ES-I3 (cell line): ENCODE results near the gene AUTS2.

Source experiments
- H3K36me3 ChIP-seq: 2 replicates; pipeline ENCODE4 v1.6.1; 2013; ENCODE audit warnings: mild to moderate bottlenecking, low read length, control low read depth, moderate library complexity; ENCODE audit not compliant: insufficient read depth
- H3K4me1 ChIP-seq: 2 replicates; pipeline ENCODE4 v1.6.1; 2013; ENCODE audit warnings: mild to moderate bottlenecking, control low read depth, low read length; ENCODE audit not compliant: insufficient read depth
- H3K9ac ChIP-seq: 2 replicates; pipeline ENCODE4 v1.6.1; 2013; ENCODE audit warnings: low read depth, mild to moderate bottlenecking, low read length, moderate library complexity
- H3K9me3 ChIP-seq: 2 replicates; pipeline ENCODE4 v1.6.1; 2013; ENCODE audit warnings: mild to moderate bottlenecking, low read length, moderate library complexity; ENCODE audit not compliant: control insufficient read depth, insufficient read depth

Gene AUTS2

GRCh38 chr7:70733090-70733489 is 1134.8 kb downstream of the AUTS2 start:
- H3K9me3 ChIP-seq, result no peaks in the 10 kb centered on the region
- peaks cover 37% of the 10 kb centered on the region for H3K4me1 ChIP-seq
- H3K36me3 ChIP-seq, result no peaks in the 10 kb centered on the region
- no peak overlapping the region for H3K9ac ChIP-seq

GRCh38 chr7:70734411-70734810 is 1136.1 kb downstream of the AUTS2 start:
- Histone ChIP-seq H3K4me1 (peaks cover 31% of the 10 kb centered on the region), H3K9me3 (no peaks in the 10 kb centered on the region), H3K9ac (no peak overlapping the region), H3K36me3 (no peaks in the 10 kb centered on the region)

- Histone ChIP-seq H3K36me3 (no peaks in the 10 kb centered on the region), H3K9ac (no peak overlapping the region), H3K4me1 (peaks cover 27% of the 10 kb centered on the region), H3K9me3 (no peaks in the 10 kb centered on the region)
These were observed 1137.0 kb downstream of the AUTS2 start for GRCh38 chr7:70735313-70735712.

- Histone ChIP-seq H3K9me3 (no peaks in the 10 kb centered on the region), H3K4me1 (peaks cover 27% of the 10 kb centered on the region), H3K36me3 (no peaks in the 10 kb centered on the region), H3K9ac (no peak overlapping the region)
These were observed 1138.6 kb downstream of the AUTS2 start for GRCh38 chr7:70736715-70737460.

- H3K9ac ChIP-seq, result no peak overlapping the region
- no peaks in the 10 kb centered on the region for H3K36me3 ChIP-seq
- peaks cover 27% of the 10 kb centered on the region for H3K4me1 ChIP-seq
- no peaks in the 10 kb centered on the region for H3K9me3 ChIP-seq
These were observed 1140.0 kb downstream of the AUTS2 start for GRCh38 chr7:70738151-70738885.

- Histone ChIP-seq H3K9ac (no peak overlapping the region), H3K36me3 (no peaks in the 10 kb centered on the region), H3K9me3 (no peaks in the 10 kb centered on the region), H3K4me1 (peaks cover 25% of the 10 kb centered on the region)
These were observed 1141.5 kb downstream of the AUTS2 start for GRCh38 chr7:70739646-70740210.

GRCh38 chr7:70741666-70742065 is 1143.4 kb downstream of the AUTS2 start:
- Histone ChIP-seq H3K4me1 (peaks cover 15% of the 10 kb centered on the region), H3K36me3 (no peaks in the 10 kb centered on the region), H3K9ac (no peak overlapping the region), H3K9me3 (no peaks in the 10 kb centered on the region)

- Histone ChIP-seq H3K9ac (no peak overlapping the region), H3K9me3 (no peaks in the 10 kb centered on the region), H3K36me3 (no peaks in the 10 kb centered on the region), H3K4me1 (no peaks in the 10 kb centered on the region)
These were observed 1145.5 kb downstream of the AUTS2 start for GRCh38 chr7:70743531-70744325.

GRCh38 chr7:70744492-70744891 is 1146.2 kb downstream of the AUTS2 start:
- H3K36me3 ChIP-seq, result no peaks in the 10 kb centered on the region
- H3K4me1 ChIP-seq, result no peaks in the 10 kb centered on the region

GRCh38 chr7:70749831-70750230 is 1151.6 kb downstream of the AUTS2 start:
- Histone ChIP-seq H3K9ac (no peak overlapping the region), H3K36me3 (no peaks in the 10 kb centered on the region), H3K9me3 (no peaks in the 10 kb centered on the region), H3K4me1 (peaks cover 3% of the 10 kb centered on the region; the same call in 1 of the 2 replicates)

More at GRCh38 chr7:70744492-70744891, 1146.2 kb downstream of the AUTS2 start:
- Histone ChIP-seq H3K9me3 (no peaks in the 10 kb centered on the region), H3K9ac (no peak overlapping the region)

- peaks cover 3% of the 10 kb centered on the region; the same call in 1 of the 2 replicates for H3K4me1 ChIP-seq
- no peaks in the 10 kb centered on the region for H3K9me3 ChIP-seq
- no peak overlapping the region for H3K9ac ChIP-seq
- H3K36me3 ChIP-seq, result no peaks in the 10 kb centered on the region
These were observed 1153.6 kb downstream of the AUTS2 start for GRCh38 chr7:70751895-70752294.

- peaks cover 3% of the 10 kb centered on the region; the same call in 1 of the 2 replicates for H3K4me1 ChIP-seq
- no peaks in the 10 kb centered on the region for H3K9me3 ChIP-seq
- no peaks in the 10 kb centered on the region for H3K36me3 ChIP-seq
These were observed 1154.5 kb downstream of the AUTS2 start for GRCh38 chr7:70752794-70753241.

GRCh38 chr7:70756789-70757188 is 1158.5 kb downstream of the AUTS2 start:
- Histone ChIP-seq H3K9ac (no peak overlapping the region), H3K36me3 (no peaks in the 10 kb centered on the region), H3K4me1 (peaks cover 3% of the 10 kb centered on the region; the same call in 1 of the 2 replicates), H3K9me3 (no peaks in the 10 kb centered on the region)

More at GRCh38 chr7:70752794-70753241, 1154.5 kb downstream of the AUTS2 start:
- no peak overlapping the region for H3K9ac ChIP-seq

- Histone ChIP-seq H3K9me3 (no peaks in the 10 kb centered on the region), H3K9ac (no peak overlapping the region), H3K4me1 (no peaks in the 10 kb centered on the region), H3K36me3 (no peaks in the 10 kb centered on the region)
These were observed 1160.4 kb downstream of the AUTS2 start for GRCh38 chr7:70758646-70759045.
